OCI-LY3 (cell line): ENCODE results near the gene SMYD1.

Experiments used
- H2AFZ ChIP-seq: fragments of 200-600, 300-600 bp; shearing (Covaris generic); 2 replicates; pipeline ENCODE4 v1.6.0; 2014; ENCODE audit warnings: antibody characterized with exemption, low read depth, low read length
- H3K27ac ChIP-seq: fragments of 200-600, 300-600 bp; sonication (generic); 2 replicates; pipeline ENCODE4 v1.5.1; 2014; ENCODE audit warnings: mild to moderate bottlenecking, low read length, moderate library complexity, mixed read lengths
- H3K27me3 ChIP-seq: fragments of 200-600, 300-600 bp; sonication (generic); 2 replicates; pipeline ENCODE4 v1.6.1; 2014; ENCODE audit warnings: low read depth, low read length, mixed read lengths
- H3K36me3 ChIP-seq: fragments of 200-600, 300-600 bp; sonication (generic); replicated peaks from 2 replicates; pipeline ENCODE3; 2014; ENCODE audit warnings: low read depth, low read length, mixed read lengths
- H3K4me1 ChIP-seq: fragments of 300-600, 200-600 bp; sonication (generic); 2 replicates; pipeline ENCODE4 v1.6.1; 2014; ENCODE audit warnings: low read length, mixed read lengths
- H3K4me2 ChIP-seq: fragments of 200-600, 300-600 bp; sonication (generic); 2 replicates; pipeline ENCODE4 v1.6.1; 2014; ENCODE audit warnings: low read length, mixed read lengths
- H3K4me3 ChIP-seq: fragments of 300-600, 200-600 bp; sonication (generic); 2 replicates; pipeline ENCODE4 v1.5.1; 2014; ENCODE audit warnings: antibody characterized with exemption, mild to moderate bottlenecking, low read length, moderate library complexity
- H3K79me2 ChIP-seq: fragments of 300-600, 200-600 bp; shearing (Covaris generic); 2 replicates; pipeline ENCODE4 v1.6.1; 2014; ENCODE audit warnings: mild to moderate bottlenecking, low read length, mixed read lengths
- H3K9ac ChIP-seq: fragments of 300-600, 200-600 bp; shearing (Covaris generic); 2 replicates; pipeline ENCODE4 v1.6.0; 2014; ENCODE audit warnings: mild to moderate bottlenecking, low read length, moderate library complexity
- H3K9me3 ChIP-seq: fragments of 200-600, 300-600 bp; shearing (Covaris generic); 2 replicates; pipeline ENCODE4 v1.6.1; 2014; ENCODE audit warnings: low read length, mixed read lengths; ENCODE audit not compliant: insufficient read depth
- H4K20me1 ChIP-seq: fragments of 200-600, 300-600 bp; sonication (generic); 2 replicates; pipeline ENCODE4 v1.6.1; 2016; ENCODE audit warnings: low read length, mixed read lengths; ENCODE audit not compliant: insufficient read depth
- EZH2phosphoT487 ChIP-seq: fragments of 200-600 bp; shearing (Covaris generic); IDR thresholded peaks from 2 replicates; pipeline ENCODE4 v1.6.1; 2018; ENCODE audit warnings: antibody characterized with exemption, mixed run types, low read depth
- TF ChIP-seq, protein P1 (sequence below): fragments of 200-600, 300-600 bp; sonication (generic); IDR thresholded peaks from 2 replicates; pipeline ENCODE4 v1.5.1; 2014; ENCODE audit warnings: antibody characterized with exemption, low read length, low read depth

Gene SMYD1

GRCh38 chr2:88069117-88069516, 1.5 kb downstream of the SMYD1 start:
- Histone ChIP-seq H3K4me1 (no peaks in the 10 kb centered on the region), H3K4me2 (no peak overlapping the region), H2AFZ (no peak overlapping the region), H3K4me3 (no peak overlapping the region), H3K27ac (no peak overlapping the region), H3K36me3 (no peaks in the 10 kb centered on the region), H3K79me2 (no peaks in the 10 kb centered on the region), H3K9ac (no peak overlapping the region), H4K20me1 (no peaks in the 10 kb centered on the region), H3K9me3 (no peaks in the 10 kb centered on the region), H3K27me3 (no peaks in the 10 kb centered on the region)
- TF ChIP-seq, protein P1, sequence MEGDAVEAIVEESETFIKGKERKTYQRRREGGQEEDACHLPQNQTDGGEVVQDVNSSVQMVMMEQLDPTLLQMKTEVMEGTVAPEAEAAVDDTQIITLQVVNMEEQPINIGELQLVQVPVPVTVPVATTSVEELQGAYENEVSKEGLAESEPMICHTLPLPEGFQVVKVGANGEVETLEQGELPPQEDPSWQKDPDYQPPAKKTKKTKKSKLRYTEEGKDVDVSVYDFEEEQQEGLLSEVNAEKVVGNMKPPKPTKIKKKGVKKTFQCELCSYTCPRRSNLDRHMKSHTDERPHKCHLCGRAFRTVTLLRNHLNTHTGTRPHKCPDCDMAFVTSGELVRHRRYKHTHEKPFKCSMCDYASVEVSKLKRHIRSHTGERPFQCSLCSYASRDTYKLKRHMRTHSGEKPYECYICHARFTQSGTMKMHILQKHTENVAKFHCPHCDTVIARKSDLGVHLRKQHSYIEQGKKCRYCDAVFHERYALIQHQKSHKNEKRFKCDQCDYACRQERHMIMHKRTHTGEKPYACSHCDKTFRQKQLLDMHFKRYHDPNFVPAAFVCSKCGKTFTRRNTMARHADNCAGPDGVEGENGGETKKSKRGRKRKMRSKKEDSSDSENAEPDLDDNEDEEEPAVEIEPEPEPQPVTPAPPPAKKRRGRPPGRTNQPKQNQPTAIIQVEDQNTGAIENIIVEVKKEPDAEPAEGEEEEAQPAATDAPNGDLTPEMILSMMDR: no peak
- no peak for TF ChIP-seq EZH2phosphoT487

- no peaks in the 10 kb centered on the region for H3K9me3 ChIP-seq
- H4K20me1 ChIP-seq: no peaks in the 10 kb centered on the region
- no peaks in the 10 kb centered on the region for H3K4me1 ChIP-seq
- H3K9ac ChIP-seq: no peak overlapping the region
- no peaks in the 10 kb centered on the region for H3K79me2 ChIP-seq
- TF ChIP-seq, protein P1: no peak
- no peak for TF ChIP-seq EZH2phosphoT487
- H2AFZ ChIP-seq: no peak overlapping the region
- no peak overlapping the region for H3K4me3 ChIP-seq
- no peak overlapping the region for H3K27ac ChIP-seq
- H3K27me3 ChIP-seq: no peaks in the 10 kb centered on the region
- no peak overlapping the region for H3K4me2 ChIP-seq
- H3K36me3 ChIP-seq: no peaks in the 10 kb centered on the region
Observed at GRCh38 chr2:88070055-88070454, 2.4 kb downstream of the SMYD1 start.

GRCh38 chr2:88071365-88071764, 3.7 kb downstream of the SMYD1 start:
- Histone ChIP-seq H3K27ac (no peak overlapping the region), H3K4me3 (no peak overlapping the region), H4K20me1 (no peaks in the 10 kb centered on the region), H3K4me2 (no peak overlapping the region), H3K79me2 (no peaks in the 10 kb centered on the region), H3K27me3 (no peaks in the 10 kb centered on the region), H3K9me3 (no peaks in the 10 kb centered on the region), H3K36me3 (no peaks in the 10 kb centered on the region), H3K9ac (no peak overlapping the region), H2AFZ (no peak overlapping the region), H3K4me1 (no peaks in the 10 kb centered on the region)
- TF ChIP-seq EZH2phosphoT487: no peak
- TF ChIP-seq, protein P1: no peak

DNA sequence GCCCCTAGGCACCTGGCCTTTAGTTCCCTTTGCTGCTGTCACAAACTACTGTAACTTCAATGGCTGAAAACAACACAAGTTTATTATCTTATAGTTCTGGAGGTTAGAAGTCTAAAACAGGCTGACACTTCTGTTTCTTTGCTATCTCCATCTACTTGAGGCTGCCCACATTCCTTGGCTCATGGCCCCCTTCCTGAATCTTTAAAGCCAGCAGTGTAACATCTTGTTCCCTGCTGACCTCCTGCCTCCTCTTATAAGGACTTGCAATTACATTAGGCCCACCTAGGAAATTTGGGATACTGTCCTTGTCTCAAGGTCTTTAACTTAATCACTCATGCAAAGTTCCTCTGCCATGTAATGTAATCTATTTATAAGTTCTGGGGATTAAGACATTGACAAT, 6.5 kb downstream of the SMYD1 start:
- Histone ChIP-seq H3K4me1 (no peaks in the 10 kb centered on the region), H3K9me3 (no peaks in the 10 kb centered on the region), H3K4me3 (no peak overlapping the region), H4K20me1 (no peaks in the 10 kb centered on the region), H3K36me3 (no peaks in the 10 kb centered on the region), H2AFZ (no peak overlapping the region), H3K27ac (no peak overlapping the region), H3K79me2 (no peaks in the 10 kb centered on the region), H3K27me3 (no peaks in the 10 kb centered on the region), H3K9ac (no peak overlapping the region), H3K4me2 (no peak overlapping the region)
- TF ChIP-seq EZH2phosphoT487: no peak
- TF ChIP-seq, protein P1: no peak
